GM12878 (cell line): Measurements from ENCODE around the gene LGALS4. TPM values are rescaled to one million over a fixed set of nuclear protein-coding genes. Genes with fewer than 3 reads are reported as not detected.

Source experiments
- ATAC-seq: fragments of 200-7000 bp; cut with Tn5 transposase; 3 replicates; pipeline ENCODE4 v1.9.1; 2020; ENCODE audit warnings: mild to moderate bottlenecking, moderate library complexity
- BruUV-seq: library from RNA; stranded (reverse); fragments of 400-500 nt; replicated peaks from 2 replicates; lab custom pipeline; 2021; lab: Mats Ljungman, UMichigan
- CTCF ChIA-PET: fragments of 300-600 bp; sonication (Branson Sonifier 250); formaldehyde crosslinking; extraction: SDS; loops from one replicate; lab custom pipeline; 2021; ENCODE audit warnings: inconsistent platforms; lab: Yijun Ruan, JAX
- POLR2A ChIA-PET: fragments of 350-600 bp; formaldehyde crosslinking; extraction: SDS; loops from one replicate; lab custom pipeline; 2021; ENCODE audit warnings: inconsistent platforms; lab: Charles Lee
- RAD21 ChIA-PET: fragments of 300-600 bp; sonication (Branson Sonifier 250); formaldehyde crosslinking; loops from one replicate; lab custom pipeline; 2023; ENCODE audit warnings: antibody characterized with exemption; ENCODE audit not compliant: unreplicated experiment; lab: Charles Lee
- SMC1A ChIA-PET: fragments of 300-600 bp; sonication (Branson Sonifier 250); formaldehyde crosslinking; loops from one replicate; lab custom pipeline; 2023; ENCODE audit not compliant: unreplicated experiment, uncharacterized antibody; lab: Charles Lee
- DNase-seq: peaks from one replicate; pipeline ENCODE4 v3.0.0-alpha.2; 2011; ENCODE audit warnings: low read depth, low spot score
- FAIRE-seq: peaks from 3 replicates; lab custom pipeline; 2011; peaks lifted over from hg19 to GRCh38; lab: Jason Lieb, UNC
- H2AFZ ChIP-seq: 2 replicates; pipeline ENCODE4 v1.6.0; 2011; ENCODE audit warnings: low read depth, low read length, control low read depth; ENCODE audit not compliant: control insufficient read depth
- H3K27ac ChIP-seq: 2 replicates; pipeline ENCODE4 v1.5.1; 2011; ENCODE audit warnings: control low read depth; ENCODE audit not compliant: control insufficient read depth, insufficient read depth
- H3K27me3 ChIP-seq, 2 experiments: replicated peaks in 1 of 2; 2 replicates each; pipeline versions ENCODE4 v1.6.0 to v1.6.1; 2011; ENCODE audit warnings: low read length in 1 of 2; ENCODE audit not compliant: control insufficient read depth in 2 of 2, insufficient read depth in 2 of 2
- H3K36me3 ChIP-seq, 2 experiments: 2 replicates each; pipeline ENCODE4 v1.5.1; 2011; ENCODE audit warnings: low read length in 1 of 2; ENCODE audit not compliant: control insufficient read depth in 2 of 2, insufficient read depth in 2 of 2
- H3K4me1 ChIP-seq: 2 replicates; pipeline ENCODE4 v1.6.1; 2011; ENCODE audit warnings: mild to moderate bottlenecking, low read length, moderate library complexity, mixed read lengths; ENCODE audit not compliant: control insufficient read depth, insufficient read depth
- H3K4me2 ChIP-seq: 2 replicates; pipeline ENCODE4 v1.6.0; 2011; ENCODE audit warnings: control low read depth; ENCODE audit not compliant: control insufficient read depth, insufficient read depth
- H3K4me3 ChIP-seq: fragments of 200-600 bp; sonication (generic); 2 replicates; pipeline ENCODE4 v1.5.1; 2016
- H3K79me2 ChIP-seq: 2 replicates; pipeline ENCODE4 v1.6.0; 2011; ENCODE audit warnings: low read length; ENCODE audit not compliant: control insufficient read depth, insufficient read depth
- H3K9ac ChIP-seq: 2 replicates; pipeline ENCODE4 v1.8.0; 2011; ENCODE audit warnings: low read length, control low read depth, mixed read lengths; ENCODE audit not compliant: control insufficient read depth, insufficient read depth
- H3K9me3 ChIP-seq: replicated peaks from 3 replicates; pipeline ENCODE4 v1.5.1; 2011; ENCODE audit warnings: mild to moderate bottlenecking, low read length; ENCODE audit not compliant: control insufficient read depth, insufficient read depth
- H4K20me1 ChIP-seq: 2 replicates; pipeline ENCODE4 v1.6.0; 2011; ENCODE audit not compliant: control insufficient read depth, insufficient read depth
- CEBPZ ChIP-seq: fragments of 150-350 bp; IDR thresholded peaks from 2 replicates; pipeline ENCODE4 v1.6.1; 2016; ENCODE audit warnings: low read depth, low read length
- NFYA ChIP-seq: IDR thresholded peaks from 2 replicates; pipeline ENCODE4 v1.6.1; 2011; ENCODE audit warnings: low read depth, mild to moderate bottlenecking, low read length, improper control_type of control experiment, borderline replicate concordance
- STAT1 ChIP-seq: fragments of 450-650 bp; conservative IDR thresholded peaks from 2 replicates; pipeline ENCODE4 v1.6.1; 2014; ENCODE audit warnings: antibody characterized with exemption, mild to moderate bottlenecking
- TBL1XR1 ChIP-seq: IDR thresholded peaks from 2 replicates; pipeline ENCODE4 v1.6.1; 2012; ENCODE audit warnings: low read depth, low read length, improper control_type of control experiment
- ZNF217 ChIP-seq: fragments of 450-650 bp; IDR thresholded peaks from 2 replicates; pipeline ENCODE4 v1.6.1; 2017; ENCODE audit warnings: antibody characterized with exemption, mild to moderate bottlenecking
- WGBS: methylation state at CpG from one replicate; pipeline ENCODE4 v1.1.6; 2016; ENCODE audit warnings: low lambda C conversion rate; ENCODE audit not compliant: insufficient replicate concordance, insufficient coverage; ENCODE audit errors: missing lambda C conversion rate; 5-methylcytosine and 5-hydroxymethylcytosine counted together
- in situ Hi-C: fragments of 300-500 bp; cut with MboI; formaldehyde crosslinking; loops from 9 replicates; pipeline ENCODE4 v1.14.3; 2018; ENCODE audit warnings: mixed read lengths
- intact Hi-C: fragments of 100-400 bp; cut with micrococcal nuclease; formaldehyde crosslinking; loops from one replicate; pipeline ENCODE4 v1.14.2; 2022; ENCODE audit not compliant: unreplicated experiment
- polyA plus RNA-seq, 11 experiments: library from polyadenylated mRNA; depleted of rRNA in 4 of 11; unstranded in 6 of 11; stranded (reverse) in 5 of 11; fragments of >200 nt; fragmentation: Nextera tagmentation in 4 of 11; fragmentation: Illumina TruSeq in 1 of 11; extraction: Ambion mirVana in 4 of 11; extraction: Trizol in 1 of 11; gene quantifications; 1 replicate in 1 of 11; 2 replicates in 10 of 11; pipeline versions ENCODE4 v1.2.1 to v1.2.3, GENCODE V29; 2011 to 2016; ENCODE audit warnings: inconsistent platforms in 2 of 11, missing spikeins in 2 of 11, low read depth in 1 of 11
- total RNA-seq, 4 experiments: library from RNA; depleted of rRNA in 3 of 4; stranded (reverse); fragments of >200 nt in 3 of 4; fragmentation: Illumina TruSeq in 1 of 4; extraction: Trizol in 1 of 4; gene quantifications; 2 replicates each; pipeline versions ENCODE4 v1.2.1 to v1.2.3, GENCODE V29; 2013 to 2021

Gene LGALS4
- total and polyA plus RNA-seq, 10 of the 15 experiments (the other 5 are each of a cell fraction or from before 2014, with no cell fraction given), result 0.13 to 2.1 (median 0.26) TPM; not detected in 4

- intact Hi-C loops, result no loop called here
- TF ChIP-seq ZNF217 (no peak), STAT1 (no peak), NFYA (no peak), TBL1XR1 (no peak), CEBPZ (no peak)
- TF ChIP-seq, all 136 proteins: peak for 0
- Histone ChIP-seq H3K27ac (no peak overlapping the region), H3K9me3 (no peaks in the 10 kb centered on the region; the same call in 2 of the 3 replicates), H3K9ac (no peak overlapping the region), H3K4me3 (no peak overlapping the region), H3K27me3 (no peaks in the 10 kb centered on the region), H3K36me3 (no peaks in the 10 kb centered on the region), H3K79me2 (no peaks in the 10 kb centered on the region), H3K4me1 (no peaks in the 10 kb centered on the region), H2AFZ (no peak overlapping the region), H3K4me2 (no peak overlapping the region), H4K20me1 (no peaks in the 10 kb centered on the region)
- FAIRE-seq (no peak), DNase-seq (no peak), ATAC-seq (no peak)
- in situ Hi-C loops, result no loop called here
- WGBS, result 51% methylated on average over 4 of the region's 4 CpGs
- no TSS peak for BruUV-seq
- SMC1A ChIA-PET, result no interaction called here
- RAD21 ChIA-PET, result no interaction called here
- CTCF ChIA-PET, result no interaction called here
- POLR2A ChIA-PET, result no interaction called here
Measured at GRCh38 chr19:38795549-38795948, 17.2 kb downstream of the LGALS4 start.
